WTC11 (cell line): ENCODE measurements around the gene LTA4H. TPM values are rescaled to one million over a fixed set of nuclear protein-coding genes. Genes with fewer than 3 reads are reported as not detected.

Experiments used
- ATAC-seq: fragments of 200-7000 bp; cut with Tn5 transposase; 2 replicates; pipeline ENCODE4 v1.10.0; 2021; ENCODE audit warnings: mild to moderate bottlenecking, moderate library complexity
- CTCF ChIA-PET: fragments of 300-600 bp; sonication (Branson Sonifier 250); formaldehyde crosslinking; loops from one replicate; lab custom pipeline; 2021; ENCODE audit warnings: antibody characterized with exemption; lab: Charles Lee
- POLR2A ChIA-PET: fragments of 350-600 bp; sonication (Branson Sonifier 250); formaldehyde crosslinking; loops from one replicate; lab custom pipeline; 2021; ENCODE audit warnings: antibody characterized with exemption; lab: Charles Lee
- DNase-seq: peaks from one replicate; pipeline ENCODE4 v3.0.0; 2021; ENCODE audit warnings: low spot score
- H3K27ac Mint-ChIP-seq: 2 replicates; pipeline ENCODE4 v1.8.0; 2021; ENCODE audit warnings: mixed read lengths
- H3K27me3 Mint-ChIP-seq: 2 replicates; pipeline ENCODE4 v1.8.0; 2021; ENCODE audit warnings: low read depth, mild to moderate bottlenecking, moderate library complexity, mixed read lengths
- H3K36me3 Mint-ChIP-seq: 2 replicates; pipeline ENCODE4 v1.8.0; 2021; ENCODE audit warnings: mixed read lengths
- H3K4me1 Mint-ChIP-seq: 2 replicates; pipeline ENCODE4 v1.8.0; 2022; ENCODE audit warnings: mixed read lengths
- H3K4me3 Mint-ChIP-seq: 2 replicates; pipeline ENCODE4 v1.8.0; 2021; ENCODE audit warnings: mild to moderate bottlenecking, moderate library complexity, mixed read lengths
- H3K9me3 Mint-ChIP-seq: 2 replicates; pipeline ENCODE4 v1.8.0; 2021; ENCODE audit warnings: mixed read lengths
- CBFB ChIP-seq: sonication (generic); formaldehyde crosslinking; IDR thresholded peaks from 2 replicates; pipeline ENCODE4 v1.8.1; 2022; ENCODE audit warnings: mild to moderate bottlenecking, low read depth, missing genetic modification reagents
- ELF4 ChIP-seq: sonication (generic); formaldehyde crosslinking; IDR thresholded peaks from 2 replicates; pipeline ENCODE4 v1.8.1; 2022; ENCODE audit warnings: low read depth, mild to moderate bottlenecking, moderate library complexity, missing genetic modification reagents
- GABPB1 ChIP-seq: sonication (generic); formaldehyde crosslinking; IDR thresholded peaks from 2 replicates; pipeline ENCODE4 v1.8.1; 2023; ENCODE audit warnings: mild to moderate bottlenecking, missing genetic modification reagents
- GTF2I ChIP-seq: fragments of 250-450 bp; sonication (Bioruptor Pico); conservative IDR thresholded peaks from 2 replicates; pipeline ENCODE4 v1.4.0; 2021; ENCODE audit warnings: mild to moderate bottlenecking
- HMGA2 ChIP-seq: fragments of 250-450 bp; sonication (Bioruptor Pico); IDR thresholded peaks from 2 replicates; pipeline ENCODE4 v1.4.0; 2021; ENCODE audit warnings: mild to moderate bottlenecking, moderate library complexity
- IRF2 ChIP-seq: sonication (generic); formaldehyde crosslinking; IDR thresholded peaks from 2 replicates; pipeline ENCODE4 v1.8.0; 2022; ENCODE audit warnings: low read depth, missing genetic modification reagents, borderline replicate concordance
- JUN ChIP-seq: sonication (generic); formaldehyde crosslinking; IDR thresholded peaks from 2 replicates; pipeline ENCODE4 v1.8.0; 2023; ENCODE audit warnings: mild to moderate bottlenecking, missing genetic modification reagents
- NFE2L1 ChIP-seq: sonication (generic); formaldehyde crosslinking; IDR thresholded peaks from 2 replicates; pipeline ENCODE4 v1.8.1; 2023; ENCODE audit warnings: missing genetic modification reagents
- NR1H2 ChIP-seq: sonication (generic); formaldehyde crosslinking; IDR thresholded peaks from 2 replicates; pipeline ENCODE4 v1.9.0; 2021; ENCODE audit warnings: mild to moderate bottlenecking, moderate library complexity, missing genetic modification reagents
- TCF7 ChIP-seq: sonication (generic); formaldehyde crosslinking; IDR thresholded peaks from 2 replicates; pipeline ENCODE4 v1.8.0; 2022; ENCODE audit warnings: mild to moderate bottlenecking, low read depth, missing genetic modification reagents, moderate library complexity
- ZNF317 ChIP-seq: sonication (generic); formaldehyde crosslinking; IDR thresholded peaks from 2 replicates; pipeline ENCODE4 v1.8.1; 2023; ENCODE audit warnings: low read depth, mild to moderate bottlenecking, moderate library complexity, missing genetic modification reagents, borderline replicate concordance
- ZNF671 ChIP-seq: fragments of 250-450 bp; sonication (Bioruptor Pico); IDR thresholded peaks from 2 replicates; pipeline ENCODE4 v1.8.0; 2021; ENCODE audit warnings: mild to moderate bottlenecking
- total RNA-seq: library from RNA; stranded (reverse); gene quantifications from 3 replicates; pipeline ENCODE4 v1.2.3, GENCODE V29; 2021
- TF ChIP-seq, protein P1 (sequence below): fragments of 250-450 bp; sonication (Bioruptor Pico); IDR thresholded peaks from 2 replicates; pipeline ENCODE4 v2.1.2; 2022; ENCODE audit warnings: mild to moderate bottlenecking, moderate library complexity
- TF ChIP-seq, protein P2 (sequence below): sonication (generic); formaldehyde crosslinking; IDR thresholded peaks from 2 replicates; pipeline ENCODE4 v1.8.1; 2023; ENCODE audit warnings: mild to moderate bottlenecking, missing genetic modification reagents, borderline replicate concordance
- TF ChIP-seq, protein P3 (sequence below): sonication (generic); formaldehyde crosslinking; IDR thresholded peaks from 2 replicates; pipeline ENCODE4 v1.8.1; 2023; ENCODE audit warnings: mild to moderate bottlenecking, missing genetic modification reagents

LTA4H gene
- total RNA-seq, 1 experiment from 2014 or later, result 134 TPM

DNA sequence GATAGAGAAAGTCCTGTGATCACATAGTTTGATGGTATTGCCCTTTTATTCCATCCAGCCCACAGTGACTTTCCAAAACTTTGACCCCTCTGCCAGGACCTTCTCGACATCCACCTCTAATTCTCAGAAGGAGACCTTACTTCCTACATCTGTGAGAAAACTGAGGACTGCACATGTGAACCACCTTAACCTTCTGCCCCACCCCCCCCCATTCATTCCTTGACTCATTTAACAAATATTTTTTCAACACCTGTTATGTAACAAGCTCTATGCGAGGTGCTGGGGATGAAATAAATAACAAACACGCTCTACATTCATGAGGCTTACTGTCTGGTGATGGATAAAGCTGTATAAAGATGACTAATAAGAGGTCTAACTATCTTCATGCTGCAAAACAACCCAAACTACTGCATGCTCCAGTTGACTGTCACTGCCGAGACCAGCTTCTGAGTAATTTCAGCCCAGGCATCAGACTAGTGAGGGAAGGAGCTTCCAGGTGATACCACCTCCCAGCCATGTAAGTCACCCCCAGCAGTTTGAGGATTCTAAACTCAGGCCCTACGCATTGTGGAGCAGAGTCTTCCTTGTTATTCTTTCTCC is 37.4 kb downstream of the LTA4H start (continued):
- TF ChIP-seq CBFB (CRISPR knock-in tag) (no peak), GTF2I (CRISPR knock-in tag) (no peak), IRF2 (CRISPR knock-in tag) (no peak)
- TF ChIP-seq, protein P1, sequence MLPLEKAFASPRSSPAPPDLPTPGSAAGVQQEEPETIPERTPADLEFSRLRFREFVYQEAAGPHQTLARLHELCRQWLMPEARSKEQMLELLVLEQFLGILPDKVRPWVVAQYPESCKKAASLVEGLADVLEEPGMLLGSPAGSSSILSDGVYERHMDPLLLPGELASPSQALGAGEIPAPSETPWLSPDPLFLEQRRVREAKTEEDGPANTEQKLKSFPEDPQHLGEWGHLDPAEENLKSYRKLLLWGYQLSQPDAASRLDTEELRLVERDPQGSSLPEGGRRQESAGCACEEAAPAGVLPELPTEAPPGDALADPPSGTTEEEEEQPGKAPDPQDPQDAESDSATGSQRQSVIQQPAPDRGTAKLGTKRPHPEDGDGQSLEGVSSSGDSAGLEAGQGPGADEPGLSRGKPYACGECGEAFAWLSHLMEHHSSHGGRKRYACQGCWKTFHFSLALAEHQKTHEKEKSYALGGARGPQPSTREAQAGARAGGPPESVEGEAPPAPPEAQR (CRISPR knock-in tag), result no peak

DNA sequence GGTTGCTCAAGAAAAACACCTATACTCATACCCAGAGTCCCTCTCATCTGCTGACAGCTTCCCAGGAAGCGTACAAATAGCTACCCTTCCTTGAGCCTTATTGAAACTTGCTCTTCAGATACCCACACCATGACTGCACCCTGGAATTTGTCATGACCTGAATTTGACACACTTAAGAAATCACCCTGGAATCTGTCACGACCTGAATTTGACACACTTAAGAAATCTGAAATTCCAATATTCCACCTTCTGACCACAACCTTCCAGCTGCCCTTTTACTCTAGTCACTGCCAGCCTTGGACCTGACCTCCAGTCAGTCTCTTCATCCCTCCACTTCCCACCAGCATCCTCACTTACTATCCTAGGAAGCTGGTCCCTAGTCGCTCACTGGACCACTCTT is 38.1 kb downstream of the LTA4H start:
- H3K27ac Mint-ChIP-seq, result no peak overlapping the region
- H3K9me3 Mint-ChIP-seq, result no peaks in the 10 kb centered on the region
- ATAC-seq (no peak), DNase-seq (no peak)
- peaks cover 8% of the 10 kb centered on the region for H3K36me3 Mint-ChIP-seq
- ChIA-PET CTCF (interaction anchor here (2.0 to 4.3 kb wide), 5 partner anchors 9 to 80 kb away, joined by 6 to 66 read pairs (median 32); partner anchors contain the start of genes AMDHD1 and CCDC38), POLR2A (no interaction called here)
- H3K4me1 Mint-ChIP-seq, result peaks cover 6% of the 10 kb centered on the region
- no peak for TF ChIP-seq HMGA2 (CRISPR knock-in tag)
- TF ChIP-seq, protein P2, sequence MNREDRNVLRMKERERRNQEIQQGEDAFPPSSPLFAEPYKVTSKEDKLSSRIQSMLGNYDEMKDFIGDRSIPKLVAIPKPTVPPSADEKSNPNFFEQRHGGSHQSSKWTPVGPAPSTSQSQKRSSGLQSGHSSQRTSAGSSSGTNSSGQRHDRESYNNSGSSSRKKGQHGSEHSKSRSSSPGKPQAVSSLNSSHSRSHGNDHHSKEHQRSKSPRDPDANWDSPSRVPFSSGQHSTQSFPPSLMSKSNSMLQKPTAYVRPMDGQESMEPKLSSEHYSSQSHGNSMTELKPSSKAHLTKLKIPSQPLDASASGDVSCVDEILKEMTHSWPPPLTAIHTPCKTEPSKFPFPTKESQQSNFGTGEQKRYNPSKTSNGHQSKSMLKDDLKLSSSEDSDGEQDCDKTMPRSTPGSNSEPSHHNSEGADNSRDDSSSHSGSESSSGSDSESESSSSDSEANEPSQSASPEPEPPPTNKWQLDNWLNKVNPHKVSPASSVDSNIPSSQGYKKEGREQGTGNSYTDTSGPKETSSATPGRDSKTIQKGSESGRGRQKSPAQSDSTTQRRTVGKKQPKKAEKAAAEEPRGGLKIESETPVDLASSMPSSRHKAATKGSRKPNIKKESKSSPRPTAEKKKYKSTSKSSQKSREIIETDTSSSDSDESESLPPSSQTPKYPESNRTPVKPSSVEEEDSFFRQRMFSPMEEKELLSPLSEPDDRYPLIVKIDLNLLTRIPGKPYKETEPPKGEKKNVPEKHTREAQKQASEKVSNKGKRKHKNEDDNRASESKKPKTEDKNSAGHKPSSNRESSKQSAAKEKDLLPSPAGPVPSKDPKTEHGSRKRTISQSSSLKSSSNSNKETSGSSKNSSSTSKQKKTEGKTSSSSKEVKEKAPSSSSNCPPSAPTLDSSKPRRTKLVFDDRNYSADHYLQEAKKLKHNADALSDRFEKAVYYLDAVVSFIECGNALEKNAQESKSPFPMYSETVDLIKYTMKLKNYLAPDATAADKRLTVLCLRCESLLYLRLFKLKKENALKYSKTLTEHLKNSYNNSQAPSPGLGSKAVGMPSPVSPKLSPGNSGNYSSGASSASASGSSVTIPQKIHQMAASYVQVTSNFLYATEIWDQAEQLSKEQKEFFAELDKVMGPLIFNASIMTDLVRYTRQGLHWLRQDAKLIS (CRISPR knock-in tag), result no peak
- TF ChIP-seq ZNF317, result no peak
- no peak for TF ChIP-seq GABPB1
- TF ChIP-seq NR1H2 (CRISPR knock-in tag), result no peak
- TF ChIP-seq, protein P3, sequence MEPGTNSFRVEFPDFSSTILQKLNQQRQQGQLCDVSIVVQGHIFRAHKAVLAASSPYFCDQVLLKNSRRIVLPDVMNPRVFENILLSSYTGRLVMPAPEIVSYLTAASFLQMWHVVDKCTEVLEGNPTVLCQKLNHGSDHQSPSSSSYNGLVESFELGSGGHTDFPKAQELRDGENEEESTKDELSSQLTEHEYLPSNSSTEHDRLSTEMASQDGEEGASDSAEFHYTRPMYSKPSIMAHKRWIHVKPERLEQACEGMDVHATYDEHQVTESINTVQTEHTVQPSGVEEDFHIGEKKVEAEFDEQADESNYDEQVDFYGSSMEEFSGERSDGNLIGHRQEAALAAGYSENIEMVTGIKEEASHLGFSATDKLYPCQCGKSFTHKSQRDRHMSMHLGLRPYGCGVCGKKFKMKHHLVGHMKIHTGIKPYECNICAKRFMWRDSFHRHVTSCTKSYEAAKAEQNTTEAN (CRISPR knock-in tag), result no peak
- no peak for TF ChIP-seq JUN (CRISPR knock-in tag)
- no peak for TF ChIP-seq ELF4
- no peak for TF ChIP-seq TCF7
- TF ChIP-seq NFE2L1 (CRISPR knock-in tag), result no peak
- H3K27me3 Mint-ChIP-seq, result no peaks in the 10 kb centered on the region; the same call in 1 of the 2 replicates
- H3K4me3 Mint-ChIP-seq, result no peak overlapping the region

DNA sequence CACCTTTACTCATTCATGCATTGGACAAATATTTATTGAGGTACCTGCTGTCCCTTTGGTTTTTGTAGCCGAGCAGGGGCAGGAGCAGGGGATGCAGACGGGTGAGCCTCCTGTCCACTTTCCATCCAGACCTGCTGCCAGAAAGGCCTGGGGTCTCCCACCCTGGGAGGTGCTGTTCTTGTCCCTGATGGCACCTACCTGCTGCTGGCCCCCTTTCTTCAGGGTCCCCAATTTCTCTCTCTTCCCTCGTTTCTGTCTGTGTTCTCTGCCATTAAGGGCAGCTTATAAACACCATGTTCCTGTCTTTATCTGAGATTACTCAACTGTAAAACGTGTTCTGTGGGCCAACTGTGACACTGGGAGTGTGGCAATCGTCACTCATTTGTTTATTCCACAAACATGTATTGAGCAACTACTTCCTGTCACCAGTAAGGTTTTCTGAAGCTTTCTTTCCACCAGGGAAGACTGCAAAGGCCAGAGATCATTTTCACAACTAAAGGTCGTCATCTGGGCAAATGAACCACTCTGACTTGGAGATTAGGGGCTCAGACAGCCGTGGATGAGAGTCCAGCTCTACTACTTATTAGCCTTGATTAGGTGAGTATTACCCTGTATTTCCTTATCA is 39.2 kb downstream of the LTA4H start, which contains the start of gene HAL:
HAL (minus strand) TSS at position 311 of the 625 bp plus-strand sequence. CDS start 434 bp downstream, outside the sequence.
- peaks cover 7% of the 10 kb centered on the region for H3K36me3 Mint-ChIP-seq
- H3K4me3 Mint-ChIP-seq, result no peak within 1 kb of the TSS
- ChIA-PET POLR2A (interaction anchor here (1.1 kb wide), 1 partner anchor 131 kb away, joined by 6 read pairs; no protein-coding TSS in a partner anchor), CTCF (no interaction called here)
- H3K9me3 Mint-ChIP-seq, result no peaks in the 10 kb centered on the region
- TF ChIP-seq ZNF671 (CRISPR knock-in tag) (no peak), GABPB1 (peak; percentile 92)
- ATAC-seq (no peak), DNase-seq (no peak)
- H3K27ac Mint-ChIP-seq, result 0 out of 2 replicates have a peak within 1 kb of the TSS, but pooled peaks have one; percentile 48
- no peaks in the 10 kb centered on the region; the same call in 1 of the 2 replicates for H3K27me3 Mint-ChIP-seq
- peaks cover 6% of the 10 kb centered on the region for H3K4me1 Mint-ChIP-seq
